Measurements from ENCODE around the gene OSBPL8. TPM values are rescaled to one million over a fixed set of nuclear protein-coding genes. Genes with fewer than 3 reads are reported as not detected.
A peak's percentile ranks its signal among the peaks of the same experiment; 100 is the strongest.

The OSBPL8 gene
- total and polyA plus RNA-seq, 2 of the 8 experiments (the other 6 are each of a cell fraction or from before 2014, with no cell fraction given) = 10.9 to 81.1 TPM

GRCh38 chr12:76455582-76456345 is 103.8 kb downstream of the OSBPL8 start:
- Histone ChIP-seq H3K9ac (replicated peaks in 1 of 4; ENCODE audit: extremely low read depth in 1 of 4, low read depth in 3 of 4, low read length in 3 of 4) (no peak overlapping the region), H3K79me2 (ENCODE audit: control insufficient read depth in 1 of 2, insufficient read depth in 2 of 2, low read length in 2 of 2) (no peaks in the 10 kb centered on the region), H2BK5ac (ENCODE audit: low read depth, low read length) (no peak overlapping the region), H4K5ac (ENCODE audit: insufficient read length, low read depth, low read length) (no peak overlapping the region), H3K4me3 (ENCODE audit: extremely low read depth in 1 of 4, insufficient read depth in 2 of 4, low read depth in 3 of 4, low read length in 4 of 4) (no peak overlapping the region), H3K18ac (ENCODE audit: extremely low read depth, low read length) (no peak overlapping the region), H4K91ac (replicated peaks; ENCODE audit: insufficient read length, low read length) (no peak overlapping the region), H2AK5ac (ENCODE audit: low read depth, low read length) (no peak overlapping the region), H3K4me1 (replicated peaks in 1 of 4; ENCODE audit: control insufficient read depth in 3 of 4, insufficient read depth in 4 of 4, low read length in 3 of 4) (no peaks in the 10 kb centered on the region), H2BK20ac (ENCODE audit: low read length) (no peak overlapping the region), H3K23ac (ENCODE audit: insufficient read length) (no peak overlapping the region), H3K9me3 (ENCODE audit: insufficient read depth in 2 of 2, low read depth in 1 of 2, low read length in 1 of 2) (no peaks in the 10 kb centered on the region), H3K4me2 (ENCODE audit: insufficient read depth in 1 of 2, low read depth in 2 of 2, low read length in 2 of 2) (no peak overlapping the region), H3K27me3 (replicated peaks in 1 of 4; ENCODE audit: control insufficient read depth in 3 of 4, extremely low read depth in 1 of 4, insufficient read depth in 3 of 4, low read length in 3 of 4) (no peaks in the 10 kb centered on the region), H4K20me1 (replicated peaks in 1 of 2; ENCODE audit: control insufficient read depth in 1 of 2, insufficient read depth in 2 of 2, low read length in 2 of 2) (peaks cover 0 to 4% of the 10 kb centered on the region in 2 experiments), H3K27ac (ENCODE audit: low read depth, low read length) (no peak overlapping the region), H3K14ac (ENCODE audit: insufficient read length) (no peak overlapping the region), H3K36me3 (ENCODE audit: control insufficient read depth in 2 of 4, insufficient read depth in 4 of 4, low read length in 3 of 4) (no peaks in the 10 kb centered on the region), H3K79me1 (ENCODE audit: low read depth, low read length) (no peaks in the 10 kb centered on the region), H3K4ac (replicated peaks; ENCODE audit: insufficient read length, low read depth, low read length) (no peak overlapping the region), H2BK15ac (ENCODE audit: low read length) (no peak overlapping the region), H3K56ac (replicated peaks; ENCODE audit: insufficient read length, low read depth, low read length) (no peak overlapping the region), H2AFZ (ENCODE audit: low read length) (no peak overlapping the region), H3K23me2 (ENCODE audit: low read depth, low read length) (no peaks in the 10 kb centered on the region), H2BK120ac (replicated peaks; ENCODE audit: low read depth, low read length) (no peak overlapping the region), H2BK12ac (ENCODE audit: low read depth, low read length) (no peak overlapping the region), H4K8ac (ENCODE audit: extremely low read depth, insufficient read depth, low read length) (no peak overlapping the region)
- peak; percentile 28 for FAIRE-seq
- no peak for DNase-seq (ENCODE audit: low read depth in 1 of 2, low spot score in 2 of 2)
- ChIA-PET CTCF (ENCODE audit: partially characterized antibody) (interaction anchor here (0.6 to 2.8 kb wide), 39 partner anchors 8 to 969 kb away, joined by 3 to 14 read pairs (median 3); partner anchors contain the start of gene BBS10), POLR2A (ENCODE audit: partially characterized antibody) (interaction anchor here (0.9 kb wide), 1 partner anchor 372 kb away, joined by 4 read pairs; the partner anchor contains the start of gene NAP1L1)
- TF ChIP-seq RAD21 (IDR thresholded peaks at IDR 0.05 in 1 of 2, conservative IDR thresholded peaks at IDR 0.05 in 1 of 2; ENCODE audit: low read depth in 2 of 2, low read length in 2 of 2) = peak; percentile 83
- peak in 2 of 3 experiments; percentile 55 to 63; a peak in 3 of 4 replicates for TF ChIP-seq CTCF (IDR thresholded peaks at IDR 0.05; ENCODE audit: control extremely low read depth in 1 of 3, insufficient read depth in 1 of 3, low read depth in 1 of 3, low read length in 3 of 3)
- TF ChIP-seq JUN (IDR thresholded peaks at IDR 0.05; ENCODE audit: low read depth, low read length) = no peak
- TF ChIP-seq NRF1 (IDR thresholded peaks at IDR 0.05; ENCODE audit: low read depth, low read length) = no peak
- WGBS, 2 experiments (ENCODE audit: extremely low coverage in 1 of 2, insufficient coverage in 1 of 2, insufficient read length in 1 of 2, insufficient replicate concordance in 2 of 2, low coverage in 1 of 2, low lambda C conversion rate in 2 of 2, missing lambda C conversion rate in 1 of 2) = 49% methylated on average over 2 of the region's 2 CpGs; no CpG with 5 or more reads in 1 of the 2 experiments

Data from H1 (cell line).